HepG2 (cell line): ENCODE results near the gene PRDX3. TPM values are rescaled to one million over a fixed set of nuclear protein-coding genes. Genes with fewer than 3 reads are reported as not detected.

Experiments used
- AKAP8 ChIP-seq: sonication (generic); formaldehyde crosslinking; IDR thresholded peaks from 2 replicates; pipeline ENCODE4 v1.5.1; 2020; ENCODE audit warnings: mild to moderate bottlenecking, missing genetic modification reagents
- ATRX ChIP-seq: sonication (generic); formaldehyde crosslinking; IDR thresholded peaks from 2 replicates; pipeline ENCODE4 v1.4.0; 2020; ENCODE audit warnings: missing genetic modification reagents, borderline replicate concordance
- CREB1 ChIP-seq, 2 experiments: fragments of 450-650 bp in 1 of 2; IDR thresholded peaks; 2 replicates each; pipeline ENCODE4 v1.6.1; 2016 to 2017; ENCODE audit warnings: control low read depth in 1 of 2, mild to moderate bottlenecking in 1 of 2, missing compliant biosample characterization in 1 of 2, missing genetic modification characterization in 1 of 2
- ELF4 ChIP-seq: sonication (generic); formaldehyde crosslinking; IDR thresholded peaks from 2 replicates; pipeline ENCODE4 v1.5.0; 2020; ENCODE audit warnings: missing genetic modification reagents, mild to moderate bottlenecking, moderate library complexity, borderline replicate concordance
- GABPB1 ChIP-seq: IDR thresholded peaks from 2 replicates; pipeline ENCODE4 v1.6.1; 2016; ENCODE audit warnings: mild to moderate bottlenecking, missing genetic modification reagents, moderate library complexity, missing compliant biosample characterization
- HES4 ChIP-seq: sonication (generic); formaldehyde crosslinking; IDR thresholded peaks from 2 replicates; pipeline ENCODE4 v1.9.0; 2021; ENCODE audit warnings: mild to moderate bottlenecking, missing genetic modification reagents, borderline replicate concordance
- PHF20 ChIP-seq: sonication (generic); formaldehyde crosslinking; IDR thresholded peaks from 2 replicates; pipeline ENCODE4 v1.5.0; 2020; ENCODE audit warnings: mild to moderate bottlenecking, missing genetic modification reagents
- RFXAP ChIP-seq: sonication (generic); formaldehyde crosslinking; IDR thresholded peaks from 2 replicates; pipeline ENCODE4 v1.4.0; 2020; ENCODE audit warnings: missing genetic modification reagents, borderline replicate concordance
- SCMH1 ChIP-seq: sonication (generic); formaldehyde crosslinking; IDR thresholded peaks from 2 replicates; pipeline ENCODE4 v1.9.0; 2021; ENCODE audit warnings: missing genetic modification reagents, mild to moderate bottlenecking, borderline replicate concordance
- SOX5 ChIP-seq: IDR thresholded peaks from 2 replicates; pipeline ENCODE4 v1.6.1; 2016; ENCODE audit warnings: borderline replicate concordance
- TAF1 ChIP-seq: sonication (generic); formaldehyde crosslinking; IDR thresholded peaks from 2 replicates; pipeline ENCODE4 v1.4.0; 2020; ENCODE audit warnings: missing genetic modification reagents
- TSC22D2 ChIP-seq: sonication (generic); formaldehyde crosslinking; IDR thresholded peaks from 2 replicates; pipeline ENCODE4 v1.5.1; 2020; ENCODE audit warnings: missing genetic modification reagents, mild to moderate bottlenecking, borderline replicate concordance
- U2AF2 ChIP-seq: fragments of 200-400 bp; formaldehyde crosslinking; IDR thresholded peaks from 2 replicates; pipeline ENCODE4 v1.6.1; 2017; ENCODE audit warnings: low read depth, mild to moderate bottlenecking, low read length
- ZKSCAN8 ChIP-seq: IDR thresholded peaks from 2 replicates; pipeline ENCODE4 v1.6.1; 2016; ENCODE audit warnings: borderline replicate concordance, missing genetic modification reagents, missing compliant biosample characterization
- ZNF138 ChIP-seq: sonication (generic); formaldehyde crosslinking; IDR thresholded peaks from 2 replicates; pipeline ENCODE4 v1.5.0; 2020; ENCODE audit warnings: mild to moderate bottlenecking, low read depth, missing genetic modification reagents
- ZNF230 ChIP-seq: sonication (generic); formaldehyde crosslinking; IDR thresholded peaks from 2 replicates; pipeline ENCODE4 v1.4.0; 2020; ENCODE audit warnings: mild to moderate bottlenecking, missing genetic modification reagents
- ZNF550 ChIP-seq: sonication (generic); formaldehyde crosslinking; IDR thresholded peaks from 2 replicates; pipeline ENCODE4 v1.4.0; 2020; ENCODE audit warnings: mild to moderate bottlenecking, missing genetic modification reagents, borderline replicate concordance
- ZNF607 ChIP-seq: sonication (generic); formaldehyde crosslinking; IDR thresholded peaks from 2 replicates; pipeline ENCODE4 v1.5.1; 2020; ENCODE audit warnings: missing genetic modification reagents, mild to moderate bottlenecking, borderline replicate concordance
- ZNF678 ChIP-seq: sonication (generic); formaldehyde crosslinking; IDR thresholded peaks from 2 replicates; pipeline ENCODE4 v1.4.0; 2020; ENCODE audit warnings: mild to moderate bottlenecking, missing genetic modification reagents
- ZNF709 ChIP-seq: sonication (generic); formaldehyde crosslinking; IDR thresholded peaks from 2 replicates; pipeline ENCODE4 v1.5.0; 2020; ENCODE audit warnings: mild to moderate bottlenecking, missing genetic modification reagents
- polyA plus RNA-seq, 8 experiments: library from polyadenylated mRNA; depleted of rRNA in 3 of 8; stranded (reverse) in 7 of 8; unstranded in 1 of 8; fragments of >200 nt; fragmentation: Illumina TruSeq in 4 of 8; extraction: Trizol in 4 of 8; gene quantifications; 2 replicates each; pipeline versions ENCODE4 v1.2.1 to v1.2.3, GENCODE V29; 2011 to 2016; ENCODE audit warnings: low read depth in 4 of 8, missing spikeins in 1 of 8, mixed read lengths in 1 of 8; ENCODE audit not compliant: insufficient read depth in 1 of 8
- total RNA-seq, 5 experiments: library from RNA; depleted of rRNA; stranded (reverse); fragments of >200 nt; fragmentation: Illumina TruSeq; extraction: Trizol; gene quantifications; 2 replicates each; pipeline ENCODE4 v1.2.3, GENCODE V29; 2016; ENCODE audit warnings: low read depth in 1 of 5
- TF ChIP-seq, protein P1 (sequence below): sonication (generic); formaldehyde crosslinking; IDR thresholded peaks from 2 replicates; pipeline ENCODE4 v1.4.0; 2020; ENCODE audit warnings: missing genetic modification reagents
- TF ChIP-seq, protein P2 (sequence below): sonication (generic); formaldehyde crosslinking; IDR thresholded peaks from 2 replicates; pipeline ENCODE4 v1.4.0; 2020; ENCODE audit warnings: missing genetic modification reagents, borderline replicate concordance

Gene PRDX3
- total and polyA plus RNA-seq, 2 of the 13 experiments (the other 11 are each of a cell fraction or from before 2014, with no cell fraction given) = 407 to 565 TPM

DNA sequence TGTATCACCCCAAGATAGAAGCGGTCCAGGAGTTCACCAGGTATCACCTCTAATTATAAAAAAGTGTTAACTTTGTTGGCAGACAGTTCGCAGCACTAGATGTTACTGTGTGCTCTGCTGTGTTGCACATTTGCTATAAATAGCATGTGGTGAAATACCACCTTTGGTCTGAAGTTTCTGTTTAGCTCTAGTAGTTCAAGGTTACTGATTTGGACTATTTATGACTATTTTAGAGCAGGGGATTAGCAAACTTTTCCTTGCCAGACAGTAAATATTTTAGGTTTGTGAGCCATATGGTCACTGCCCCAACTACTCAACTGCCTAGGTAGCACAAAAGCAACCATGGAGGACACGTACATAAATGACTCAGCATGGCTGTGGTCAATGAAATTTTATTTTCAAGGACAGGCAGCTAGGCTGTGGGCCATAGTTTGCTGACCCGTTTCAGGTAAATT lies 58.2 kb downstream of the PRDX3 start (continued):
- TF ChIP-seq CREB1 (IDR thresholded peaks at IDR 0.05) (no peak), CREB1 (CRISPR knock-in tag; IDR thresholded peaks at IDR 0.05) (peak; percentile 82), RFXAP (CRISPR knock-in tag) (0 out of 2 replicates have a peak, but pooled peaks have one; percentile 29), ZNF138 (CRISPR knock-in tag) (no peak), ZKSCAN8 (CRISPR knock-in tag) (peak; percentile 91; the same call in 1 of the 2 replicates), ZNF550 (no peak), AKAP8 (CRISPR knock-in tag) (no peak), SCMH1 (CRISPR knock-in tag) (no peak), ZNF230 (CRISPR knock-in tag) (0 out of 2 replicates have a peak, but pooled peaks have one; percentile 39), ZNF607 (CRISPR knock-in tag) (peak; percentile 68; the same call in 1 of the 2 replicates), ZNF678 (CRISPR knock-in tag) (no peak), ZNF709 (CRISPR knock-in tag) (no peak), TAF1 (CRISPR knock-in tag) (no peak), HES4 (no peak), ELF4 (no peak), GABPB1 (CRISPR knock-in tag) (peak; percentile 18; the same call in 1 of the 2 replicates), SOX5 (peak; percentile 85), TSC22D2 (CRISPR knock-in tag) (no peak), ATRX (no peak), PHF20 (CRISPR knock-in tag) (no peak), U2AF2 (no peak)
- TF ChIP-seq, protein P1, sequence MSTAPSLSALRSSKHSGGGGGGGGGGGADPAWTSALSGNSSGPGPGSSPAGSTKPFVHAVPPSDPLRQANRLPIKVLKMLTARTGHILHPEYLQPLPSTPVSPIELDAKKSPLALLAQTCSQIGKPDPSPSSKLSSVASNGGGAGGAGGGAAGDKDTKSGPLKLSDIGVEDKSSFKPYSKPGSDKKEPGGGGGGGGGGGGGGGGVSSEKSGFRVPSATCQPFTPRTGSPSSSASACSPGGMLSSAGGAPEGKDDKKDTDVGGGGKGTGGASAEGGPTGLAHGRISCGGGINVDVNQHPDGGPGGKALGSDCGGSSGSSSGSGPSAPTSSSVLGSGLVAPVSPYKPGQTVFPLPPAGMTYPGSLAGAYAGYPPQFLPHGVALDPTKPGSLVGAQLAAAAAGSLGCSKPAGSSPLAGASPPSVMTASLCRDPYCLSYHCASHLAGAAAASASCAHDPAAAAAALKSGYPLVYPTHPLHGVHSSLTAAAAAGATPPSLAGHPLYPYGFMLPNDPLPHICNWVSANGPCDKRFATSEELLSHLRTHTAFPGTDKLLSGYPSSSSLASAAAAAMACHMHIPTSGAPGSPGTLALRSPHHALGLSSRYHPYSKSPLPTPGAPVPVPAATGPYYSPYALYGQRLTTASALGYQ (CRISPR knock-in tag) = peak; percentile 91
- TF ChIP-seq, protein P2, sequence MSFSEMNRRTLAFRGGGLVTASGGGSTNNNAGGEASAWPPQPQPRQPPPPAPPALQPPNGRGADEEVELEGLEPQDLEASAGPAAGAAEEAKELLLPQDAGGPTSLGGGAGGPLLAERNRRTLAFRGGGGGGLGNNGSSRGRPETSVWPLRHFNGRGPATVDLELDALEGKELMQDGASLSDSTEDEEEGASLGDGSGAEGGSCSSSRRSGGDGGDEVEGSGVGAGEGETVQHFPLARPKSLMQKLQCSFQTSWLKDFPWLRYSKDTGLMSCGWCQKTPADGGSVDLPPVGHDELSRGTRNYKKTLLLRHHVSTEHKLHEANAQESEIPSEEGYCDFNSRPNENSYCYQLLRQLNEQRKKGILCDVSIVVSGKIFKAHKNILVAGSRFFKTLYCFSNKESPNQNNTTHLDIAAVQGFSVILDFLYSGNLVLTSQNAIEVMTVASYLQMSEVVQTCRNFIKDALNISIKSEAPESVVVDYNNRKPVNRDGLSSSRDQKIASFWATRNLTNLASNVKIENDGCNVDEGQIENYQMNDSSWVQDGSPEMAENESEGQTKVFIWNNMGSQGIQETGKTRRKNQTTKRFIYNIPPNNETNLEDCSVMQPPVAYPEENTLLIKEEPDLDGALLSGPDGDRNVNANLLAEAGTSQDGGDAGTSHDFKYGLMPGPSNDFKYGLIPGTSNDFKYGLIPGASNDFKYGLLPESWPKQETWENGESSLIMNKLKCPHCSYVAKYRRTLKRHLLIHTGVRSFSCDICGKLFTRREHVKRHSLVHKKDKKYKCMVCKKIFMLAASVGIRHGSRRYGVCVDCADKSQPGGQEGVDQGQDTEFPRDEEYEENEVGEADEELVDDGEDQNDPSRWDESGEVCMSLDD = no peak
